ENCODE measurements around the gene CAMTA1. TPM values are rescaled to one million over a fixed set of nuclear protein-coding genes. Genes with fewer than 3 reads are reported as not detected.

CAMTA1 gene
- total RNA-seq, 1 experiment from 2014 or later = 69.5 TPM

- DNase-seq (ENCODE audit: low read depth, low spot score) (no peak), ATAC-seq (no peak)
- TF ChIP-seq CEBPB (IDR thresholded peaks at IDR 0.05; ENCODE audit: low read depth) = no peak
- no peak for TF ChIP-seq ZFX (IDR thresholded peaks at IDR 0.05)
- H3K27ac ChIP-seq (ENCODE audit: low read depth, low read length) = no peak overlapping the region
- H3K79me2 ChIP-seq (ENCODE audit: insufficient read depth, low read length) = no peaks in the 10 kb centered on the region
- no peak overlapping the region for H3K4me3 ChIP-seq (replicated peaks in 1 of 2; ENCODE audit: low read depth in 1 of 2, low read length in 2 of 2)
- no peak overlapping the region for H2AFZ ChIP-seq (ENCODE audit: low read depth, low read length, poor library complexity, severe bottlenecking)
- no peak overlapping the region for H3K4me2 ChIP-seq (ENCODE audit: low read length)
- H3K4me1 ChIP-seq (ENCODE audit: control insufficient read depth in 1 of 2, insufficient read depth in 2 of 2, low read length in 2 of 2) = peaks cover 0 to 3% of the 10 kb centered on the region in 2 experiments; a peak in 1 of 4 replicates
- no peak overlapping the region for H3K9ac ChIP-seq (ENCODE audit: low read length)
- ChIA-PET CTCF (no interaction called here), POLR2A (no interaction called here), RAD21 (ENCODE audit: low non-redundant PET in 1 of 2, low total read pairs in 2 of 2, uncharacterized antibody in 2 of 2, unreplicated experiment in 2 of 2) (no interaction called here)
- H3K9me2 ChIP-seq (ENCODE audit: insufficient read depth) = no peaks in the 10 kb centered on the region
- intact Hi-C loops (cut with micrococcal nuclease) = no loop called here
- H4K20me1 ChIP-seq (ENCODE audit: insufficient read depth) = no peaks in the 10 kb centered on the region
- no TSS peak for BruUV-seq (replicated peaks)
- no peaks in the 10 kb centered on the region for H3K36me3 ChIP-seq (ENCODE audit: control insufficient read depth in 1 of 2, insufficient read depth in 2 of 2, low read length in 2 of 2)
- no peaks in the 10 kb centered on the region; the same call in 1 of the 2 replicates for H3K27me3 ChIP-seq (ENCODE audit: insufficient read depth, low read length)
- no peaks in the 10 kb centered on the region for H3K9me3 ChIP-seq (ENCODE audit: control insufficient read depth in 1 of 2, insufficient read depth in 1 of 2, low read depth in 1 of 2, low read length in 2 of 2)
Measured at GRCh38 chr1:6750490-6750889, 34.8 kb upstream of the CAMTA1 start.

- H3K4me2 ChIP-seq (ENCODE audit: low read length) = no peak overlapping the region
- no peak for TF ChIP-seq EZH2 (IDR thresholded peaks at IDR 0.05)
- no peak for TF ChIP-seq ELF1 (IDR thresholded peaks at IDR 0.05; ENCODE audit: borderline replicate concordance, low read depth)
- TF ChIP-seq CBX3 (IDR thresholded peaks at IDR 0.05; ENCODE audit: low read depth) = no peak
- no peak for TF ChIP-seq EZH2phosphoT487 (IDR thresholded peaks at IDR 0.05; ENCODE audit: borderline replicate concordance)
- no peak for TF ChIP-seq ZFX (IDR thresholded peaks at IDR 0.05)
- TF ChIP-seq POLR2A (IDR thresholded peaks at IDR 0.05; ENCODE audit: borderline replicate concordance, extremely low read depth, insufficient read depth, insufficient read length) = no peak
- no peak for TF ChIP-seq CEBPB (IDR thresholded peaks at IDR 0.05; ENCODE audit: low read depth)
- no peak for TF ChIP-seq EGR1 (IDR thresholded peaks at IDR 0.05; ENCODE audit: low read depth)
- TF ChIP-seq SRF (IDR thresholded peaks at IDR 0.05; ENCODE audit: low read depth) = no peak
- no peak for TF ChIP-seq TCF7L2 (IDR thresholded peaks at IDR 0.05; ENCODE audit: borderline replicate concordance, extremely low read depth, insufficient read depth, insufficient read length)
- TF ChIP-seq RAD21 (IDR thresholded peaks at IDR 0.05; ENCODE audit: low read depth) = no peak
- TF ChIP-seq REST (IDR thresholded peaks at IDR 0.05; ENCODE audit: low read depth) = no peak
- no peak for TF ChIP-seq POLR2AphosphoS5 (IDR thresholded peaks at IDR 0.05; ENCODE audit: low read depth, low read length)
- no peak for TF ChIP-seq FOSL1 (IDR thresholded peaks at IDR 0.05; ENCODE audit: low read depth)
- TF ChIP-seq CTCF (IDR thresholded peaks at IDR 0.05 in 2 of 3, conservative IDR thresholded peaks at IDR 0.05 in 1 of 3; ENCODE audit: borderline replicate concordance in 1 of 3, insufficient read depth in 1 of 3, low read depth in 2 of 3, low read length in 2 of 3) = no peak
- TF ChIP-seq ZNF274 (IDR thresholded peaks at IDR 0.05; ENCODE audit: low read depth, low read length) = no peak
- ChIA-PET CTCF (no interaction called here), POLR2A (no interaction called here), RAD21 (ENCODE audit: low non-redundant PET in 1 of 2, low total read pairs in 2 of 2, uncharacterized antibody in 2 of 2, unreplicated experiment in 2 of 2) (no interaction called here)
- H3K9me3 ChIP-seq (ENCODE audit: control insufficient read depth in 1 of 2, insufficient read depth in 1 of 2, low read depth in 1 of 2, low read length in 2 of 2) = no peaks in the 10 kb centered on the region
- no peak overlapping the region for H2AFZ ChIP-seq (ENCODE audit: low read depth, low read length, poor library complexity, severe bottlenecking)
- no peaks in the 10 kb centered on the region for H3K9me2 ChIP-seq (ENCODE audit: insufficient read depth)
- BruUV-seq (replicated peaks) = no TSS peak
- H3K9ac ChIP-seq (ENCODE audit: low read length) = no peak overlapping the region
- H4K20me1 ChIP-seq (ENCODE audit: insufficient read depth) = no peaks in the 10 kb centered on the region
- H3K27me3 ChIP-seq (ENCODE audit: insufficient read depth, low read length) = no peaks in the 10 kb centered on the region; the same call in 1 of the 2 replicates
- intact Hi-C loops (cut with micrococcal nuclease) = no loop called here
- ATAC-seq = no peak
- DNase-seq (ENCODE audit: low read depth, low spot score) = no peak
- no peak overlapping the region for H3K27ac ChIP-seq (ENCODE audit: low read depth, low read length)
- H3K4me3 ChIP-seq (replicated peaks in 1 of 2; ENCODE audit: low read depth in 1 of 2, low read length in 2 of 2) = no peak overlapping the region
- H3K36me3 ChIP-seq (ENCODE audit: control insufficient read depth in 1 of 2, insufficient read depth in 2 of 2, low read length in 2 of 2) = no peaks in the 10 kb centered on the region
- H3K79me2 ChIP-seq (ENCODE audit: insufficient read depth, low read length) = no peaks in the 10 kb centered on the region
- H3K4me1 ChIP-seq (ENCODE audit: control insufficient read depth in 1 of 2, insufficient read depth in 2 of 2, low read length in 2 of 2) = peaks cover 0 to 3% of the 10 kb centered on the region in 2 experiments; a peak in 1 of 4 replicates
Measured at GRCh38 chr1:6753320-6754140, 31.7 kb upstream of the CAMTA1 start.

Data from HCT116 (cell line).